Epithelial cell of esophagus (primary cell): ENCODE results near the gene DCLRE1B.

Experiments used
- DNase-seq: peaks from one replicate; pipeline ENCODE4 v3.0.0; 2010; ENCODE audit warnings: low read depth
- H3K4me3 ChIP-seq: 2 replicates; pipeline ENCODE4 v1.5.1; 2011; ENCODE audit warnings: mild to moderate bottlenecking, low read length, control low read depth
- TF ChIP-seq, protein P1 (sequence below): IDR thresholded peaks from 2 replicates; pipeline ENCODE4 v1.5.1; 2011; ENCODE audit warnings: low read depth, mild to moderate bottlenecking, low read length, control low read depth, inconsistent platforms; ENCODE audit not compliant: insufficient read depth; ENCODE audit errors: missing control alignments

The DCLRE1B gene

DNA sequence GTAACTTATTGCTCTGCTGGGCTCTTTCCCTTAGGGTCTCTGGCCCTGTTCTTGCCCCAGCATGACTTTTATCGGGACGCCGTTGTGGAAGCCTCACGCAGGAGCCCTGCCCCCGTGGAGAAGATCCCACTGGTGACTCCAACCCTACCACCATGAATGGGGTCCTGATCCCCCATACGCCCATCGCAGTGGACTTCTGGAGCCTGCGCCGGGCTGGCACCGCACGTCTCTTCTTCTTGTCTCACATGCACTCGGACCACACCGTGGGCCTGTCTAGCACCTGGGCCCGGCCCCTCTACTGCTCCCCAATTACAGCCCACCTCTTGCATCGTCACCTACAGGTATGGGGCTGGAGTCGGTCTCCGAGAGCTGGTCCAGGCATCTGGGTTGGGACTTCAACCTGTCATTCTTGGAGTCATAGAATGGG, 322 bp downstream of the DCLRE1B start:
- H3K4me3 ChIP-seq: peak overlapping the region; percentile 87
- peak; percentile 18 for DNase-seq
- TF ChIP-seq, protein P1, sequence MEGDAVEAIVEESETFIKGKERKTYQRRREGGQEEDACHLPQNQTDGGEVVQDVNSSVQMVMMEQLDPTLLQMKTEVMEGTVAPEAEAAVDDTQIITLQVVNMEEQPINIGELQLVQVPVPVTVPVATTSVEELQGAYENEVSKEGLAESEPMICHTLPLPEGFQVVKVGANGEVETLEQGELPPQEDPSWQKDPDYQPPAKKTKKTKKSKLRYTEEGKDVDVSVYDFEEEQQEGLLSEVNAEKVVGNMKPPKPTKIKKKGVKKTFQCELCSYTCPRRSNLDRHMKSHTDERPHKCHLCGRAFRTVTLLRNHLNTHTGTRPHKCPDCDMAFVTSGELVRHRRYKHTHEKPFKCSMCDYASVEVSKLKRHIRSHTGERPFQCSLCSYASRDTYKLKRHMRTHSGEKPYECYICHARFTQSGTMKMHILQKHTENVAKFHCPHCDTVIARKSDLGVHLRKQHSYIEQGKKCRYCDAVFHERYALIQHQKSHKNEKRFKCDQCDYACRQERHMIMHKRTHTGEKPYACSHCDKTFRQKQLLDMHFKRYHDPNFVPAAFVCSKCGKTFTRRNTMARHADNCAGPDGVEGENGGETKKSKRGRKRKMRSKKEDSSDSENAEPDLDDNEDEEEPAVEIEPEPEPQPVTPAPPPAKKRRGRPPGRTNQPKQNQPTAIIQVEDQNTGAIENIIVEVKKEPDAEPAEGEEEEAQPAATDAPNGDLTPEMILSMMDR: no peak

DNA sequence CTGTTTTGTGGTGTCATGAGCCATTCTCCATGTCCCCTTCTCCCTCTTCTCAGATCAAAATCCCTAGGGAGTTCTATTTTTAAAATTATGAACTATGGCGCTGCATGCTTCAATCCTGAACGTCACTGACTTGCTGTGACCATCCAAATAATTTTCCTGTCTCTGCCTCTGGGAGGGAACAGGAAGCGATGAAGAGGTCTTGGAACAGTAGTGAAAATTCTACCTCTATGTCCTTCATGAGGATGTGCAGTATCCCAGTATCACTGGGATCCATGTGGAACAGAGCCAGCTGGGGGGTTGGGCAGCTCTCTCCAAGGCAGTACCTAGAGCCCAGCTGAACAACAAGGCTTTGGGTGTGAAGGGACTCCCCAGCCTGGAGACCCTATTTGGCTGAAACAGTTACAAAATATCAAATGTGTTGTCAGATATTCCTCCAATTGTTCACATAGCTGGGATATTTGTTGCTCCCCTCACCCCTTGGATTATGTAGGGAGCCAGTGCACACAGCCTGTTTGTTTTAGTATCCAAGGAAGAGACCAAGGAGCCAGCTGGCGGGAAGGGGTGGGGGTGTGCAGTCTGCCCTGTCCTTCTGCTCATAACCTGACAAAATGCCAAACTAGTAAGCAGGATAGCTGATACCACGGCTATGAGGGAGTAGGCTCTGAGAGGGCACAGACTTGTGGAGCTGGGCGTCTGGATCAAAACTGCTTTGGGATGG, 7.6 kb downstream of the DCLRE1B start:
- no peak overlapping the region for H3K4me3 ChIP-seq
- no peak for DNase-seq
- TF ChIP-seq, protein P1: no peak

DNA sequence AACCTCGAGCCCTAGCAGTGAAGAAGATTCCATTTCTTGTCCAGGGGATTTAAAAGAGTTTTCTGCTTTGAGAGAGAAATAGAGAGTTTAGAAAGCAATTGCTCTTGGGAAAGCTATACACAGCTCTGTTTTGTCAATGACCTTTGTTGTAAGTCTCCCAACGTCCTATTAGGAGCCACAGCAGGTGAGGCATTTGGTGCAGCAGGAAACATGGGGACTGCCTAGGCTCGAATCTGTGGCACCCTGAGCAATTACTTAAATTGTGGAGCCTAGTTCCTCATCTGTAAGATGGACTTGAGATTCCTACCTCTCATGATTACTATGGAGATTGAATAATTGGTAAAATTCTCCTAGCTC, 8.2 kb downstream of the DCLRE1B start:
- no peak for DNase-seq
- TF ChIP-seq, protein P1: no peak
- no peak overlapping the region for H3K4me3 ChIP-seq

DNA sequence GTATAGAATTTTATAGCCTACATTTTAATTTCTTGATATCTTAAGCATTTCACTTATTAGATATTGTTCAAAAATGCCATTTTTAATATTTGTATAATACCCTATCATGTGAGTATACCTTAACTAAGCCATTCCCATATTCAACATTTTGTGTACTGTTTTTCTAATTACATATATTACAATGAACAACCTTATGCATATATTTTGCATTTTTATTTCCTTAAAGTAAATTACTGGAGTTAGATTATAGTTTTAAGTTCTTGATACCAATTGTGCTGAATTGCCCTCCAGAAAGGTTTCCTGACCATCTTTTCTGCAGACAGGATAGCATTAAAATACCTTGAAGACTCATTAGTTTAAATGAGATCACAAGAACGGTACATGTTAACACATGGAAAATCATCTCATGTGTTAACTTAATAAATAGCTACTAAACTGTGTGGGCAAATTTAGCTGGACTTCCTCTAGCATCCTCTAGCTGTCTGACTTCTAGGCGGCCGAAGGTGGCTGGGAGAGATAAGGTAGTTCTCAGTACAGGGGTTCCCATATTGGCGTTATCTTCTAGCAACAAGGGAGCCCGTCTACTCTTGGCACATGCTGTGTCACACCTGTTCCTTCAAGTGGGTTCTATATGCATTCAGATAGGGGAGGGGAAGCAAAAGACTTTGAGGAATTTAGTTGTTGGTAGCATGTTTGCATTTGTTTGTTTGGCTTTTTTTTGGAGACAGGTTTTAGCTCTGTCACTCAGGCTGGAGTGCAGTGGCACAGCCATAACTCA, 8.9 kb downstream of the DCLRE1B start:
- TF ChIP-seq, protein P1: no peak
- no peak overlapping the region for H3K4me3 ChIP-seq
- no peak for DNase-seq

DNA sequence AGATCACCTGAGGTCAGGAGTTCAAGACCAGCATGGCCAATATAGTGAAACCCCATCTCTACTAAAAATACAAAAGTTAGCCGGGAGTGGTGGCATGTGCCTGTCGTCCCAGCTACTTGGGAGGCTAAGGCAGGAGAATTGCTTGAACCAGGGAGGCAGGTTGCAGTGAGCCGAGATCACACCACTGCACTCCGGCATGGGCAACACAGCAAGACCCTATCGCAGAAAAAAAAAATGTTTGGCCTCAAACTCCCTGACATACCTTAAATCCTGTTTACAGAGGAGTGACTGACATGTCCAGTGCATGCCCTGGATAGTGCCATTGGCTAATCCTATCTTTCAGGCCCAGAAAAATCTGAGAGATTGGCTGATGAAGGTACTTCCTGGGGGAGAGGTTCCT, 11.8 kb downstream of the DCLRE1B start:
- TF ChIP-seq, protein P1: no peak
- no peak for DNase-seq

DNA sequence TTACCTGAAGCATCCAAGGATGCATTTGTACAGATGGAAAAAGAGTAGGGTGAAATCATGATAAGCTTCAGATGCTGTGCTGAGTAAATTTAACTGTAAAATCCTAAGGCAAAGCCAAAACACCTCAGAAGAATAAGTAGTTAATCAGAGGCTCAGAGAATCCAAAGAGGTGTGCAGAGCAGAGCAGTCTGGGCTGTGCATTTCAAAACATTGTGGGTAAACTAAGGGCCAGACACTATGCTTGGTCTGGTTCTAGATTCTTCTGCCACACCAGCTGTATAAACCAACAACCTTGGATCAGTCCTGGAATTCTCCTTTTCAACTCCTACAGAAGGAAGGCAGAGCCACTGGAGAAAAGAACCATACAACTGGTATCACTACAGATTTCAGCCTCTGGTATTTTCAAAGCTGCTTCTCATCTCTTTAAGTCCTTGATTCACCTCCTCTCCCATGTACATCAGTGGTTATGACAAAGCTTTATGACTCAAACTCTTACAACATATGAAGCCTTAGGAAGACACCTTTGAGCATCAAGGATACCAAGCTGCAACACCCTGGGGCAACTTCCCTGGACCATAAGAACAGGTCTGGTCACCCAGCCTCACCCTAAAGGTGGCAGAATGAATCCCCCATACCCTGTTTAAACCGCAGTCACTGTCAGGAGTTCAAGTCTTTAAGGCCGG, 12.4 kb downstream of the DCLRE1B start:
- peak; percentile 95 for DNase-seq
- TF ChIP-seq, protein P1: no peak
- no peak overlapping the region for H3K4me3 ChIP-seq

More for the DNA sequence above, 11.8 kb downstream of the DCLRE1B start:
- no peak overlapping the region for H3K4me3 ChIP-seq
